Thyroid gland (tissue), 4 donors: Measurements from ENCODE around the gene HAS3. TPM values are rescaled to one million over a fixed set of nuclear protein-coding genes. Genes with fewer than 3 reads are reported as not detected.

ENCODE experiments used
- DNase-seq, 2 donors: peaks; one replicate each; pipeline ENCODE4 v3.0.0-alpha.2; 2019
- H3K27ac ChIP-seq, 3 donors: fragments of 200-600 bp; sonication (generic); 1 replicate in 2 of 3; 2 replicates in 1 of 3; pipeline ENCODE4 v1.5.1; 2016 to 2019; ENCODE audit warnings: mild to moderate bottlenecking in 1 of 3, moderate library complexity in 1 of 3
- H3K27me3 ChIP-seq: fragments of 200-600 bp; sonication (generic); one replicate; pipeline ENCODE4 v1.5.1; 2019
- H3K36me3 ChIP-seq, 2 donors: fragments of 200-600 bp; sonication (generic); one replicate each; pipeline ENCODE4 v1.5.1; 2016 to 2019
- H3K4me1 ChIP-seq, 2 donors: fragments of 200-600 bp; sonication (generic); one replicate each; pipeline ENCODE4 v1.5.1; 2017 to 2019
- H3K4me3 ChIP-seq, 3 donors: fragments of 200-600 bp; sonication (generic); replicated peaks in 1 of 3; 1 replicate in 2 of 3; 2 replicates in 1 of 3; pipeline ENCODE4 v1.5.1; 2016; ENCODE audit warnings: mild to moderate bottlenecking in 1 of 3
- H3K9me3 ChIP-seq: fragments of 200-600 bp; sonication (generic); one replicate; pipeline ENCODE4 v1.5.1; 2017
- POLR2A ChIP-seq, 2 donors: fragments of 450-650 bp; IDR thresholded peaks; one replicate each; pipeline ENCODE4 v1.6.1; 2017; ENCODE audit warnings: antibody characterized with exemption in 2 of 2, mild to moderate bottlenecking in 2 of 2, moderate library complexity in 1 of 2
- WGBS, 2 donors: methylation state at CpG; one replicate each; pipeline ENCODE4 v1.1.5; 2017; 5-methylcytosine and 5-hydroxymethylcytosine counted together
- intact Hi-C: fragments of 100-400 bp; cut with DNase I; formaldehyde crosslinking; loops from one replicate; pipeline ENCODE4 v1.15.1; 2023
- total RNA-seq, 4 donors: library from RNA; depleted of rRNA; stranded (reverse); fragments of >200 nt; gene quantifications; one replicate each; pipeline ENCODE4 v1.2.3, GENCODE V29; 2016
- TF ChIP-seq, protein P1 (sequence below), 6 experiments: fragments of 200-600 bp in 3 of 6; fragments of 450-650 bp in 3 of 6; sonication (generic) in 3 of 6; IDR thresholded peaks; one replicate each; pipeline ENCODE4 v1.5.1; 2016 to 2019; ENCODE audit warnings: antibody characterized with exemption in 6 of 6, mild to moderate bottlenecking in 2 of 6, inconsistent platforms in 1 of 6, moderate library complexity in 1 of 6

Gene HAS3
- total RNA-seq, 4 donors from 2014 or later: 3.5 to 9.1 (median 7.5) TPM

DNA sequence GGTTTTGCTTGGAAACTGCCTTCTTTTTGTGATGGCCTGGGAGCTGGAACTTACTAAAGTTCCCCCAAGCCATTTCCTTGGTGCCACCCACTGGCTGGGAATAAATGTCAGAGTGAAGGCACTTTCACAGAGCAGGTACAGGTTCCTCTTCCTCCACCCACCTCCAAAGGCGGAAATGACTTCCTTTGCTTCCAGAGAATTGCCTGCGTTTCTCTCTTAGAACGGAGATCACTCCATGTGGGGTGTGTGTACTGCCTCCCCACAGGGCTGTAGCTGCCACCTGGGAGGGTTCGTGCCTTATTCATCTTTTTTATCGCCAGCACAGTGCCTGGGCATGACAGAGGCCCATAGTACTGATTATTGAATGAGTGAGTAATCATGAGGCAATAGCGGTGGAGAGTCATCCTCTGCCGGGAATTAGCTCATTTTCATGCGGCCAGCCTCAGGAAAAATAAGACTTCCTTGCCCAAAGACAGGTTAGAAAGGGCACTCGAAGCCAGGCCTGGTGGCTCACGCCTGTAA lies 32.2 kb upstream of the HAS3 start:
- Histone ChIP-seq H3K27me3 (no peaks in the 10 kb centered on the region), H3K4me3 (no peak overlapping the region), H3K36me3 (no peaks in the 10 kb centered on the region), H3K9me3 (no peaks in the 10 kb centered on the region), H3K4me1 (peaks cover 31 to 40% of the 10 kb centered on the region in 2 donors), H3K27ac (peak overlapping the region; percentile 91 to 93 (median 91))
- 84 to 91% methylated on average over 10 of the region's 10 CpGs for WGBS, 2 donors
- intact Hi-C loops: loop anchor here (10.0 kb wide), 1 partner anchor 88 kb away; no protein-coding TSS in a partner anchor
- DNase-seq: no peak
- TF ChIP-seq, protein P1, sequence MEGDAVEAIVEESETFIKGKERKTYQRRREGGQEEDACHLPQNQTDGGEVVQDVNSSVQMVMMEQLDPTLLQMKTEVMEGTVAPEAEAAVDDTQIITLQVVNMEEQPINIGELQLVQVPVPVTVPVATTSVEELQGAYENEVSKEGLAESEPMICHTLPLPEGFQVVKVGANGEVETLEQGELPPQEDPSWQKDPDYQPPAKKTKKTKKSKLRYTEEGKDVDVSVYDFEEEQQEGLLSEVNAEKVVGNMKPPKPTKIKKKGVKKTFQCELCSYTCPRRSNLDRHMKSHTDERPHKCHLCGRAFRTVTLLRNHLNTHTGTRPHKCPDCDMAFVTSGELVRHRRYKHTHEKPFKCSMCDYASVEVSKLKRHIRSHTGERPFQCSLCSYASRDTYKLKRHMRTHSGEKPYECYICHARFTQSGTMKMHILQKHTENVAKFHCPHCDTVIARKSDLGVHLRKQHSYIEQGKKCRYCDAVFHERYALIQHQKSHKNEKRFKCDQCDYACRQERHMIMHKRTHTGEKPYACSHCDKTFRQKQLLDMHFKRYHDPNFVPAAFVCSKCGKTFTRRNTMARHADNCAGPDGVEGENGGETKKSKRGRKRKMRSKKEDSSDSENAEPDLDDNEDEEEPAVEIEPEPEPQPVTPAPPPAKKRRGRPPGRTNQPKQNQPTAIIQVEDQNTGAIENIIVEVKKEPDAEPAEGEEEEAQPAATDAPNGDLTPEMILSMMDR (IDR thresholded peaks at IDR 0.05): no peak
- no peak for TF ChIP-seq POLR2A (IDR thresholded peaks at IDR 0.05)

DNA sequence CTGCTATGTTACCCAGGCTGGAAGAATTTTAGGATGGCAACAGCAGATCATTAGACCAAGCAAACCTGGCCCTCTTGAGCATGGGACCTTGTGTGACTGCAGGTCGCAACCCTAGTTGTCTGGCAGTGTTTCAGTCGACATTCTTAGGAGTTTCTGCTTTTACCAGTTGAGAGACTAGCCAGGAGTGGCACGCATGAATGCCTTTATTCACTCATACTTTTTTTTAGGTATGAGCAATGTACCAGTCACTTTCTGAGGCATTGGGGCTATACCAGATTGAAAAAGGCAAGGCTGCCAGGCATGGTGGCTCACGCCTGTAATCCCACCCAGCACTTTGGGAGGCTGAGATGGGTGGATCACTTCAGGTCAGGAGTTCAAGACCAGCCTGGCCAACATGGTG lies 28.2 kb upstream of the HAS3 start:
- no peak overlapping the region for H3K4me3 ChIP-seq
- DNase-seq: peak; percentile 88 to 89
- WGBS, 2 donors: 47 to 56% methylated on average over 4 of the region's 4 CpGs
- H3K27ac ChIP-seq: peak overlapping the region; percentile 73 to 89 (median 81)
- TF ChIP-seq, protein P1 (IDR thresholded peaks at IDR 0.05): no peak
- TF ChIP-seq POLR2A (IDR thresholded peaks at IDR 0.05): no peak
- no peaks in the 10 kb centered on the region for H3K36me3 ChIP-seq
- no peaks in the 10 kb centered on the region for H3K9me3 ChIP-seq
- no peaks in the 10 kb centered on the region for H3K27me3 ChIP-seq
- H3K4me1 ChIP-seq: peaks cover 29 to 34% of the 10 kb centered on the region in 2 donors
- intact Hi-C loops: loop anchor here (10.0 kb wide), 1 partner anchor 92 kb away; no protein-coding TSS in a partner anchor

DNA sequence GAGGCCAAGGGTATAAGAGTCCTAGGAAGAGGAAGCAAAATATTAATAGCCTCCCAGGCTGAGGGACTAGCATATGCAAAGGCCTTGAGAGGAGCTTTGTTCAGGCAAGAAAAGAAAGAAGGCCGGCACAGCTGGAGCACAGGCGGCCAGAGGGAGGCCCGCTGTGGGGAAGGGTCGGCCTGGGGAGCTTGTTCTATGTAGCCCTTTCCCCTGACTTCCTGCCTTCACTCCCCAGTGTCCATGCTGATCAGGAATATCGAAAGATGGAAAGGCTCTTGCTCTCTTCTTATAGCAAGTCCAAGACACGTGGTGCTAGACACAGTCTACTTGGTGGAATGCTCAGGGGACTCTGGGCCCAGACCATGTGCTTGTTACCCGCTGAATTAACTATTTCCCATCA lies 27.4 kb upstream of the HAS3 start:
- Histone ChIP-seq H3K9me3 (no peaks in the 10 kb centered on the region), H3K4me3 (no peak overlapping the region), H3K4me1 (peaks cover 21 to 26% of the 10 kb centered on the region in 2 donors), H3K27ac (peak overlapping the region; percentile 73 to 89 (median 81)), H3K27me3 (no peaks in the 10 kb centered on the region), H3K36me3 (no peaks in the 10 kb centered on the region)
- WGBS, 2 donors: 89 to 92% methylated on average over 7 of the region's 7 CpGs
- DNase-seq: no peak
- TF ChIP-seq, protein P1 (IDR thresholded peaks at IDR 0.05): no peak
- no peak for TF ChIP-seq POLR2A (IDR thresholded peaks at IDR 0.05)
- intact Hi-C loops: loop anchor here (10.0 kb wide), 1 partner anchor 93 kb away; no protein-coding TSS in a partner anchor

DNA sequence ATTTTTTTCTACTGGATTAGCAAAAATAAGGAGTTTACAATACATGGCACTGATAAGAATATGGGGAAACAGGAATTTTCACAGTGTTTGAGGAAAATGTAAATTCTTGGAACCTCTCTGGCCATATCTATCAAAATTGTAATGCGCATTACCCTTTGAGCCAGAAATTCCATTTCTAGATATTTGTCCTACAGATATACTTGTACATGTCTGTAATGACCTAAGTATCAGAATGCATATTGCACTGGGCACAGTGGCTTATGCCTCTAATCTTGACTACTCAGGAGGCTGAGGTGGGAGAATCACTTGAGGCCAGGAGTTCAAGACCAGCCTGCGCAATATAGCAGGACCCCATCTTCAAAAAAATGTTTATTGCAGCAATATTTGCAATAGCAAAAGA lies 25.8 kb upstream of the HAS3 start:
- intact Hi-C loops: loop anchor here (10.0 kb wide), 1 partner anchor 95 kb away; no protein-coding TSS in a partner anchor
- no peak for DNase-seq
- WGBS, 2 donors: 96 to 100% methylated on average over 2 of the region's 2 CpGs

More for the DNA sequence above, 25.8 kb upstream of the HAS3 start:
- no peaks in the 10 kb centered on the region for H3K9me3 ChIP-seq
- H3K36me3 ChIP-seq: no peaks in the 10 kb centered on the region
- no peak for TF ChIP-seq POLR2A (IDR thresholded peaks at IDR 0.05)
- TF ChIP-seq, protein P1 (IDR thresholded peaks at IDR 0.05): no peak
- H3K4me1 ChIP-seq: peaks cover 29 to 33% of the 10 kb centered on the region in 2 donors
- no peaks in the 10 kb centered on the region for H3K27me3 ChIP-seq
- no peak overlapping the region for H3K27ac ChIP-seq
- no peak overlapping the region for H3K4me3 ChIP-seq
